Stimulated activated CD4-positive, alpha-beta T cell treated with anti-CD3 and anti-CD28 coated beads, Interleukin-4, amount 100 ng/mL, for 48 hours (primary cell): Measurements from ENCODE around the gene LRRC51.
A peak's percentile ranks its signal among the peaks of the same experiment; 100 is the strongest.

Experiments
- DNase-seq, 2 donors: peaks; one replicate each; pipeline ENCODE4 v3.0.0-alpha.2; 2020; ENCODE audit warnings: low read depth in 2 of 2

LRRC51 gene

DNA sequence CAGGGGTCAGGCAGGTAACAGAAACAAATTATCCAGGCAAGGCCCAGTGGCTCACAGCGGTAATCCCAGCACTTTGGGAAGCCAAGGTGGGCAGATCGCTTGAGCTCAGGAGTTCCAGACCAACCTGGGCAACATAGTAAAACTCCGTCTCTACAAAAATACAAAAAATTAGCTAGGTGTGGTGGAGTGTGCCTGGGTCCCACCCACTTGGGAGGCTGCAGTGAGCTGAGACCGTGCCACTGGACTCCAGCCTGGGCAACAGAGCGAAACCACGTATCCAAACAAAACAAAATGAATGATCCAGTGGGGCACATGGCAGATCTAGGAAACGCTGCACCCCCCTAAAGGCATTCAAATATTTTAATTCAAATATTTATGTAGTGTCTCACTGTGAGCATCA, 10.2 kb upstream of the LRRC51 start:
- no peak for DNase-seq

DNA sequence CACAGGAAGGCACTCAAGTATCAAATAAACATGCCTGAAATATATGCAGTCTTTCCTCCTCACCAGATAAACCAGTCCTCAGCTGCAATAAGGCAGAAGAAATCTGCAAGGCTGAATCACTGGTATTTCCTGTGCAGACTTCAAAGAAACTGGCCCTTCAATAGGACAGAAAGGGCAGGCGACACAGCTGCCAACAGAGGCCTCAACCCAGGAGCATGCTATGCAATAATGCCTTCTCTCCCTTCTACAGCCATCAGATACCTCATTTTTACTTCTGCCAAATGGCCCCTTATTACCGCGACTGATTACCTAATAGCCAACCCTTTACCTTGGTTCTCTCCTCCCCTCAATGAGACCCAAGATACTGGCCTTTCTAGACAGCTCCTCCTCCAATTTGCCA, 8.3 kb upstream of the LRRC51 start:
- DNase-seq = no peak

DNA sequence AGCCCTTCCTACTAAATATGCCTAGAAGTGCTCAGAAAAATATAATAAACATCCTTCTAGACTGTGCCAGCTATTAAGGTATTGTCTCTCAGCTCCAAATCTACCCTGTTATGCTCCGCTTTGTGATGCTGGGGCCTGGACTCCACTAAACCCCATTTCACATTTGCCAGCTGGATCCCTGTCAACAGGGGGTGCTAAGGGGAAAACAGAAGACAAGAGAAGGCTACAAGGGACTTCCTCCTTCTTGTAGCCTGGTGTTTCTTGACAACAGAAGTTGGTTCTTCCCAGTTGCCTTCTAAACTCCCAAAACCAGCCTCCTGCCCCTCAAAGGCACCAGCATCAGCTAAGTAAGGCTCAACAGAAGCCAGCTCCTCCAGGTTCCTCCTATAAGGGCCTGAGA, 5.5 kb upstream of the LRRC51 start:
- no peak for DNase-seq

DNA sequence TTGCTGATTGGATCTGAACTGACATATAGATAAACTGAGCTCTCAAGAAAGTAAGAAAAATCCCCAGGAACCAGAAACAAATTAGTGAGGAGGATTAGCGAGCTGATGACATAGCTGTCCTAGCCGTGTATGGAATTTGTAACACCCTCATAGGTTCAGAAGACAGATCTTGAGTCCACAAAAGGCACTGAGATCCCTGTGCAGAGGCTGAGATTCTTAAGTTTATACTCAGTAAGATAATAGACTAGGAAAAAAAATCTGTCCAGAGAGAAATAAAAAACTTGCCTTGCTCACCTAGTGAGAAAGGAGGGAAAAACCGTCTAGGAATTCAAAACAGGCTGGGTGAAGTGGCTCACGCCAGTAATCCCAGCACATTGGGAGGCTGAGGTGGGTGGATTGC, 4.9 kb upstream of the LRRC51 start:
- DNase-seq = no peak

DNA sequence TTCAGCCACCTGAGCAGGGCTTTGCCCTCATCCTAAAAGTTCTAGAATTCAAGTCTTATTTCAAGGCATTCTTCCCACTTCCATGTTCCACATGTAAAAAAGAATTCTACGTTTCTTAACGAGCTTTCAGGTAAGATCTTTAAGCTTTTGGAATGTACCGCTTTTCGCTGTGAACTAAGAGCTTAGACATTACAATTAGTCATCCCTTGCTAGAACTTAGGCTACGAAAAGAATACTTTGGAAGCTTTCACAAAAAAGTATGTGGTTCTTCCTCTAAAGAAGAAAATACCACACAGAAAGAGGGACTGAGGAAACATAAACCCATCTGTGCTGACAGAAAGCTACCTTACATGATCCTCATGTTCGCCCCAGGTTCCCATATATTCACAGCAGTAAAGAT, 2.2 kb upstream of the LRRC51 start:
- no peak for DNase-seq

DNA sequence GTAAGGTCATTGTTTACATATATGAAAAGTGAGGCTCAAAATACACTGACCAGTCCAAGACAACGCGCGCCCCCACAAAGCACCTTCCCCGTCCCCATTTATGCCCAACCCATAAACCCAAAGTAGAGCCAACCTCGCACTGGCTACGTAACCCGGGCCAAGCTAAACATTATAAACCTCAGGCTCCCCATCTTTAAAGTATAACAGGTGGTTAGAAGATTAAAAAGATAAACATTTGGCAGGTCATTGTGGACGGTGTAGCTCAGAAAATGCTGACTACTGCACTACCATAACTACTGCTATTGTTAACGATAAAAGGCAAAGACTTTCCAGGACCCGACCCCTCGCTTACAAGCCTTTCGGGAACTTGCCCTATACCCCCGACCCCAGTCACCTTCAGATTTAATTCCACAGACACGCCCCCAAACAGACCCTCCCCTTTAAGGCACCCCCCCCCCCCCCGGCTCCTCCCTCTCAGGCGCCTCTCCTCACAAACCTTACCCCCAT, 778 bp upstream of the LRRC51 start:
- no peak for DNase-seq

DNA sequence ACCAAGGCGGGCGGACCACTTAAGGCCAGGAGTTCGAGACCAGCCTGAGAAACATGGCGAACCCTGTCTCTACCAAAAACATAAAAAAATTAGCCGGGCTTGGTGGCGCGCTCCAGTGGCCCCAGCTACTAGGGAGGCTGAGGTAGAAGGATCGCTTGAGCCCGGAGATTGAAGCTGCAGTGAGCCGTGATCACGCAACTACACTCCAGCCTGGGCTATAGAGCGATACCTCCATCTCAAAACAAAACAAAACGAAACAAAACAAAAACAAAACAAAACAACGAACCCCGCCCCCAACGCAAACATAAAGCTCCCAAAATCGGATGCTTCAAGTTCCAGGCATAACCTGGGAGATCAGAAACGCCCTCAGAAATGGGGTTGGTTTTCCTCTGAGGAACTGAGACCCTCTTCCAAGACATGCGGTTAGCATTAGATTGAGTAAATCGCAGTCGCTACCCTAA, 564 bp downstream of the LRRC51 start:
- no peak for DNase-seq

DNA sequence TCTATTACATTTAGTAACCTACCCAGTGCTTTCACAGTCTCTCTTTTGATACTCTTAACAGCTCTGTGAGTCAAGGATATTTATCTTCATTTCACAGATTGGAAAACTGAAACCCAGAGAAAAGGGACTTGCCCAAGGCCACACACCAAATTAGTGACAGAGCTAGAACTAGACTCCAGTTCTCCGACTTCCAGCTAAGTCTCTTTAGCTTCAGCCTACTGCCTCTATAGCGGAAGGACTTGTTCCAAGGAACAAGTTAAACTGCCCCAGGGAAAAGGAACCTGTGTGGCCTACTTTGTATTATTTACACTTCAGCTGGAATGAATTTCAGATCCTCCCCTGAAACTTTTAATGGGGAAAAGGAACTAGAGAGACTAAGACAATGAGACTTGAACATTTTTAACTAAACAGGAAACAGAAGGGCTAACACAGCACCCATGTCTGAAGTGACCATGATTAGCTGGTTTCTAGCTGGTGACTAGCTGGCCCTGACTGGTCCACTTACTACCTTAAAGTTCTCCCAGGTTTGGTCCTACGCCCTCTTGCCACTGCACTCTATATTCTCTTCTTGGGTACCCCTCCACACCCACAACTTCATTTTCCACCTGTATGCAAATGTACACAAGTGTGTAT, 1.3 kb downstream of the LRRC51 start:
- no peak for DNase-seq

DNA sequence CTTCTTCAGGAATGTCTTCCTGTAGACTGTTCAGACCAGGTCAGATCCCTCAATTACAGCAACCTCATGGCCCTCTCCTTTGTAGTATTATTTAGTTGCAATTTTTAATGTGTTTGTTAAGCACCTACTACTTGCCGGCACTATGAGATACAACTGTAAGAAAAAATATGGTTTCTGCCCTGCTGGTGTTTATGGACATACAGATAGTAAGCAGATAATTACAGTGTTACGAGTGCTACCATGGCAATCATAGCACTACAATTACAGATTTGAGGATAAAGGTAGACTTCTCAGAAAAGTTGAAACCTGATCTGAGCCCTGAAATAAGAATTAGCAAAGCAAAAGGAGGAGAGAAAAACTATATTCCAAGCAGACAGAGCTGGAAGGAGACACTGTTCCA, 2.8 kb downstream of the LRRC51 start:
- DNase-seq = no peak

DNA sequence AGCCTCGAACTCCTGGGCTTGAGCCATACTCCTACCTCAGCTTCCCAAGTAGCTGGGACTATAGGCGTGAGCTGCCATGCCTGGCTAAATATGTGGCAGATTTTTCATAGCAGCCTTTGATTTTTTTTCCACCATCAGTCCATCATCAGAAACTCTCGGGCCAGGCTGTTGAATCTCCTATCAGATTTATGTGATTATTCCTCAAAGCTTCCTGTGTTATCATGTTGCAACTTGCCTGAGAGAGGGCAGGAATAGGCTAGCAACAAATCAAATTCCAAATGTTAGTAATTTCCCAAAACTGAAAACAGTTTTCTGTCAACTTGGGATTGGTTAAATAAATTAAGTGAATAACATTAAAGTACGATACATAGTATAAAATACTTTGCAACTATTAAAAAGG, 3.4 kb downstream of the LRRC51 start:
- no peak for DNase-seq

DNA sequence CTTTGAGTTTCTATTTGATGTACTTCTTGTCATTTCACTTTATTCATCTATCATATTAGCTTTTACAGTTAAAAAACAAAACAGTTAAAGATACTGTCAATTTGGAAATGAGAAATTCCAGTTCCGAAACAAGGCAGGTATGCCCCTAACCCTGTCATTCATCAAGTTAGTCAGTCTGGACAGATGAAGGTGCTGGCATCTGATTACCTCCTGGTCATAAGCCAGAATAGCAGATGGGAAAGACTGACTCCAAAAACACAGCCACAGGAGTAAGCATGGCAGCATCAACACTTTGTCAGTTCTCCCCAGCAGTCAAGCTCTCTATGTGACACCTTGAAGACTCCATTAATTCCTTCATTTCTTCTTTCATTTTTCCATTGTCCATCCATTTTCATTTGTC, 4.3 kb downstream of the LRRC51 start:
- DNase-seq = no peak

DNA sequence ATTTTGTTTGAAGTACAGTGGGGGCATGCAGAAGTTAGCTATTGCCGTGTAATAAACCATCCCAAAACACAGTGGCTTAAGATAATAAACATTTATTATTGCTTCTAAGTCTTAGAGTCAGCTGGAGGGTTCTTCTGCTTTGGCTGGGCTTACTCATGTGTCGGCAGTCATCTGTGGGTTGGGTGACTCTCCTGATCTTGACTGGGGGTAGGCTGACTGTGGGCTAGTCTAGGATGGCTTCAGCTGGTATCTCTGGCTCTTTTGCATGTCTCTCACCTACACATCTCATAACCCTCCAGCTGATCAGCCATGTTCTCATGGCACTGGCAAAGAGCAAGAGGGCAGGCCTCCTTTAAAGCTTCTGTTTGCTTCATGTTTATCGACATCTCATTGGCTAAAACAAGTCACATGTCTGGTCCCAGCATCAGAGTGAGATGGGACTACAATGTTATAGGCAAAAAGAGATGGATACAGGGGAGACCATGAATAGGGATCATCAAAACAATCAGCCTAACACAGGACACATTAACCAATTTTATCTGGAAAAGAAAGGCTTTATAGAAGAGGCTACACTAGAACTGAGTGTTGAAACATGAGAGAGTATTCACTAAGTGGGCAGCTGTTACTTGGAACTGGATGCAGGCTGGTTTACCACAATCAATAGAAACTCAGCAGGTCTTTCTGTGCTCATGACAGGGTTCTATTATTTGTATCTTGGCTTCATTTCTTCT, 5.1 kb downstream of the LRRC51 start:
- DNase-seq = no peak

DNA sequence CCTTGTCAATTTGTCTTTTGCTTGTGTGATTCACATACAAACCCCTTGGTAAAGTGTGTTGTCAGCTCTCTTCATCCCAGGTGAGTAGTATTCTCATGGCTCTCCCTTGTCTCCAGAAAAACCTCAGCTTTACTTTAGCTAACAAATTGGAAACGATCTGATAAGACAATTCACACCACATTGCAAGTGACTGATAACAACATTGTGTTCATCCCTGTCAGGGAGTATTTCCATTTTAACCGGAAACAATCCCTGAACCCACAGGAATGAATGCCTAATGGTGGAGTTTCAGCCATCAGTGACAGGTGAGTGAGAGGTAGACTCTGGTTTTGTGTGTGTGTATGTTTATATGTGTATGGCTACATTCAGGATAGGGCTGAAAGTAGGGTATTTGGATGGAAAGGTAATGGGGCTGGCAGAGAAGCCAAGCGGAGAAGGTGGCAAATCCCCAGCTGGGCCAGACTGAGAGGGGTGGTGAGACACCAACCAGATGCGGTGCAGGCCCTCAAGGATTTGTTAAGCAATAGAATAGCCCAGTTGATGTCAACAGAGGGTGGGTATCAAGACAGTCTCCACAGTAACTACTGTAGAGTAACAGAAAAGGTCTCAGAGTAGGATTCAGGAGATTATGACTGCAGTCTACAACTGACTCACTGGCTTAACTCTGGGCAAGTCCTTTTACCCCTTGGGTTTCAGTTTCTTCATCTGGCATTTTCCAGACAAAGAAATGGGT, 7.6 kb downstream of the LRRC51 start:
- DNase-seq = no peak

DNA sequence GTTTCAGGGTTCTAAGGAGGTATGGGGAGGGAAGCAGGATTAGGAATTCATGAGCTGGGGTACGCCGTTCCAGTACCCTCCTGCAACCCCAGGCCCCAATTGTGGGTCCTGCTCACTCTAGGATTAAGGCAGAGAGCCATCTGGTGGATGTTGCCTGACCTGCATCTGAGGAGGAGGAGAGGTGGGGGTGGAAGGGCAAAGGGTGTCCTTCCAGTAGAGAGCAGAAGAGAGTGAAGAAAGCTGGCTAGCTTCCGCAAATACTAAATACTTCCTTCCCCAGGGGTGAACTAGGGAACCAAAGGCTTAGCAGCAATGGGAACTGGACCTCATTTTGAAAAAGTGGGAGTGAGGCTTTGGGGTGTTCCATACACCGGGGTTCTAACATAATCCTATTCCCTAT, 10.6 kb downstream of the LRRC51 start:
- peak in 1 of 2 donors; percentile 49 for DNase-seq

DNA sequence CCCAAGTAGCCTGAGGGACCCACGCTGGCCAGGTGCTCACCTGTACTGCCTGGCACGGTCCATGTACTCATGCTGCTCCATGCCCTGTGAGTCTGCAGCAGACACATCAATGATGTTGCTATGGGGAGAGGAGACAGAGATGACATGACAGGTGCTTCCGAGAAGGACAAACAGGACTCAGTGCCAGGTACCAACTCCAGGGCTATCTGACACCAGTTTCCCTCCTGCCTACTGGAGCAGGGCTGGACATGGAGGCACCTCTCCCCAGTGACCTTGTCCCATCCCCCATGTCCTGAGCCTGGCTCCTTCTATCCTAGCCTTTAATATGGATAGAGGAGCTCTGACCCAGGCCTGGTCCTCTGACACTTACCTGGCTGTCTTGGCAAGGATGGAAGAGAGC, 18.1 kb downstream of the LRRC51 start:
- DNase-seq = no peak

DNA sequence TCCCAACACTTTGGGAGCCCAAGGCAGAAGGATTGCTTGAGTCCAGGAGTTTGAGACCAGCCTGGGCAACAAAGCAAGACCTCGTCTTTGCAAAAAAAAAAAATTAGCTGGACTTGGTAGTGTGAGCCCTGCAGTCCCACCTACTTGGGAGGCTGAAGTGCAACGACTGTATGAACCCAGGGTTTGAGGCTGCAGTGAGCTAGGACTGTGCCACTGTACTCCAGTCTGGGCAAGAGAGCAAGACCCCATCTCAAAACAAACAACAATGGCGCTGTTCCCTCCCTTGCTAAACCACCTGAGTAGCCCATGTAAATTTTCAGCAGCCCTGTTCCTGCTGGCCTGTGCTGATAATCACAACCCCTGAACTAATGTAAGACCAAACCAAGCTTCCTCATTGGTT, 19.4 kb downstream of the LRRC51 start:
- no peak for DNase-seq

DNA sequence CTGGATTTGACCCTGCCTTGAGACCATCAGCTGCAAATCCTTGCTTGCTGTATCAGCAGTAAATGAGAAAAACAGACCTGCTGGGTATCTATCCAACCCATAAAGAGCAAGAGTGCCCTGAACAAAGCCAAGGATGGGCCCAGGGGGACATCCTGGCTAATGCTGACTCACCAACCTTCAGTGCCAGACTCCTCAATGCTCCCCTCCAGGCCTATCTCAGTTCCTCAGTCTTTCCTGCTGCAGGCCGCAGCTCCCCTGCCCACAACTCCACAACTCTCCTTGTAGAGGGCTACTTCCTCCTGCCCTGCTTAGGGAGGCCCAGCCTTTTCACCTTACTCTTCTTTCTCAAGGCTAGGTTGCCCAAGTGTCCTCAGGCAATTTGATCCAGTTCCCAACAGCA, 19.8 kb downstream of the LRRC51 start:
- no peak for DNase-seq

DNA sequence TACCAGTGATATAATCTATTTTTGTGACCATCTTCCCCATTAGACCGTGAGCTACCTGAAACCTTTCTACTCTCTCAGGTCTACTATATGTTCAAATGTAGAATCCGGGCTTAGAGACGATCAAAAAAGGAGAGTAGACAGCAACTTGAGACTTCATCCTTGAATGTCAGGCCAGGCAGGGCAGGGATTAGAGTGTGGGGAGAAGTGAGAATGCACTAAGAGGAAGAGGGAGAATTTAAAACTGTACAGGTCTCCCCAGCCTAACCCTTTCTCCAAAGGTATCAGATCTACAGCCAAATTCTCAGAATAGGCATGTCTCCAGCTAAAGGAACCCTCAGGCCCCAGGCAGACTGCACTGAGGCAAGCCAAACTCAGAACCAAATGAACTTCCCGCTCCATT, 21.5 kb downstream of the LRRC51 start:
- DNase-seq = no peak

DNA sequence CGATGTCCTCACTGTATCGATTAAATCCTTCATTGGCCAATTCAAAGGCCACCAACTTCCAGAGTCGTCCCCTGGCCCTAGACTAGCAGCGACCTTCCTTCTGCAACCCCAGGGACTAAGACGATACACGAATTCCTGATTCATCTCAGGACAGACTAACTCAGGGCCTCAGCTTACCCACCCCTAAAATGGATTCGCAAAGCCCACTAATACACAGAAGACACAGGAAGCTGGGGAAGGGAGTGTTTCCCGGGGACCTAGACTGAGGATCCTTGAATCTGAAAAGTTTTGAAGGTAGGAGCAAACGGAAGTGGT, 21.9 kb downstream of the LRRC51 start:
- DNase-seq = no peak

DNA sequence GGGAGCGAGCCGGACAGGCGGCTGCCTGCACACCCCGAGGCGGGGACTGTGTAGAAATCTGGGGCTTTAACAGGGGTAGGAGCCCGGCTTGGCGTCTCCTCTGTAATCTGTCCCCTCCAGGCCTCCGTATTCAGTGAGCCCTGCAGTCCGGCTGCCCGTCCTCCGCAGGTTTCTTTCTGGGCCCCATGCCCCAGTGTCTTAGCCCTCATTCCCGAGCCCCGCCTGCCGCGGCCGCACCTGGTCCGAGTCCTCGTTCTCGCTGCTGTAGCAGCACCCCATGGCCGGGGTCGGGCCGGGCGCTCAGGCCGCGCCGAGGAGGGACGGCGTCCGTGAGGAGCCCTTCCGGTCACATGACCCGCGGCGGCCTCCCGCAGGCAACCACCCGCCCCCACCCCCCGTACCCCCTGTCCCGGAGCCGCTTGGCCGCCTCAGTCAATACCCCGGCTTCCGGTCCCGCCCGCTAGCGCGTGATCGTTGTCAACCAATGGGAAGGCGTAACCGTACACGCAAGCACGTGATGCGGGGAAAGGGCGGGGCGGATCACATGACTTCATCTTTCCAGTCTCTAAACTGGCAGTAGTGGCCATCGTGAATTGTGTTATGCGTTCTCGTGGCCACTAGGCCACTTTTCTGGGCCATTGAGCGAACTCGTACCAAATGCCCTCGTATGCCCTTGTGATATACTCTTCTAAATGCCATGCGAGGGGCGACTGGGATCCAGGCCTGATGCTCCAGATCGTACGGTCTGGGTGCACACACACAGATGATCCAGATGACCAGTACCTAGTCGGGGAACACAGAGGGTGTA, 22.5 kb downstream of the LRRC51 start, which contains the start of gene LAMTOR1:
Gene LAMTOR1, minus strand, starts transcription at position 352 of the 808 bp plus-strand sequence. Its CDS starts 73 bp downstream, at position 279.
- peak; percentile 97 to 98 for DNase-seq

DNA sequence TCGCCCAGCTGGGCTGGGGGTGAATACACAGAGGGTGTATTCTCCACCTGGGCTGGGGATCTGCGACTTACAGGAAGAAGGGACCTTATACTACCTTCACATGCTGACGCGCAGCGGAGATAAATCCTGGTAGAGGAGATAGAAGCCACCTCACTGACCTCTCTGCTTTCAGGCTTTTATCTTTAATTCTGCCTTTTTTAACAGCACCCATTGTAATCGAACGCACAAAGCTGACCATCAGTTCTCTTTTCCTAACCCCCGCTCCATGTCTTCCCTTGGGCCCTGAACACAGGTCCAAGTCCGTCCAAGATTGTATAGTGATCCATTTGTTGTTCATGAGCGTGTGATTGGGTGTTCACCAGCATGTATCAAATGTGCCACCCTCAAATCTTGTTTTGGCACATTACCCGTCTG, 23.1 kb downstream of the LRRC51 start:
- no peak for DNase-seq

DNA sequence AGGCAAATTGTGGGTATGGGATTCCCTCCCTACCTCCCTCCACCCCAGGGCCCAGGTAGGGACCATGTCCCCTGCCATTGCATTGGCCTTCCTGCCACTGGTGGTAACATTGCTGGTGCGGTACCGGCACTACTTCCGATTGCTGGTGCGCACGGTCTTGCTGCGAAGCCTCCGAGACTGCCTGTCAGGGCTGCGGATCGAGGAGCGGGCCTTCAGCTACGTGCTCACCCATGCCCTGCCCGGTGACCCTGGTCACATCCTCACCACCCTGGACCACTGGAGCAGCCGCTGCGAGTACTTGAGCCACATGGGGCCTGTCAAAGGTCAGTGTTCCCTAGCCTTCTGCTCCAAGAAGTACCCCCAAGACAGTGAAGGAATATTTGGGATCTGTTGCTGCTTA, 25.2 kb downstream of the LRRC51 start, which contains the start of gene TOMT:
Gene TOMT, plus strand, starts transcription at position 37 of the 400 bp plus-strand sequence. Its CDS starts 28 bp downstream, at position 65.
- DNase-seq = no peak
